A549 (cell line): ENCODE results near the gene CACNA1E.

Source experiments
- CTCF ChIP-seq: fragments of >200 bp; sonication (Bioruptor Twin); formaldehyde crosslinking; IDR thresholded peaks from 3 replicates; pipeline ENCODE4 v1.5.1; 2016
- KDM5A ChIP-seq: fragments of 200-600 bp; sonication (generic); IDR thresholded peaks from 2 replicates; pipeline ENCODE4 v1.6.1; 2016; ENCODE audit warnings: antibody characterized with exemption, mild to moderate bottlenecking
- POLR2A ChIP-seq: IDR thresholded peaks from 2 replicates; pipeline ENCODE4 v1.6.1; 2012; ENCODE audit warnings: mild to moderate bottlenecking, low read length
- RCOR1 ChIP-seq: fragments of 150-350 bp; IDR thresholded peaks from 2 replicates; pipeline ENCODE4 v1.6.1; 2014; ENCODE audit warnings: antibody characterized with exemption, low read length, low read depth

- TF ChIP-seq RCOR1 (no peak), POLR2A (no peak), CTCF (no peak), KDM5A (no peak)
Measured at GRCh38 chr1:181779343-181779742, 296.0 kb downstream of the CACNA1E start.
